Endothelial cell of umbilical vein (primary cell): ENCODE measurements around the gene GIMAP1. TPM values are rescaled to one million over a fixed set of nuclear protein-coding genes. Genes with fewer than 3 reads are reported as not detected.

Source experiments
- BruUV-seq: library from RNA; stranded (reverse); fragments of 400-500 nt; replicated peaks from 2 replicates; lab custom pipeline; 2021; lab: Mats Ljungman, UMichigan
- CTCF ChIA-PET: fragments of 300-600, 350-600 bp; sonication (Branson Sonifier 250); formaldehyde crosslinking; loops from one replicate; lab custom pipeline; 2021; ENCODE audit warnings: antibody characterized with exemption, inconsistent platforms; lab: Charles Lee
- POLR2A ChIA-PET: fragments of 300-600, 350-600 bp; sonication (Branson Sonifier 250); formaldehyde crosslinking; loops from one replicate; lab custom pipeline; 2021; ENCODE audit warnings: antibody characterized with exemption, inconsistent platforms; lab: Charles Lee
- DNase-seq: peaks from one replicate; pipeline ENCODE4 v3.0.0-alpha.2; 2011; ENCODE audit warnings: low read depth, low spot score
- FAIRE-seq: peaks from 2 replicates; lab custom pipeline; 2011; peaks lifted over from hg19 to GRCh38; lab: Jason Lieb, UNC
- H2AFZ ChIP-seq: 2 replicates; pipeline ENCODE4 v1.6.0; 2012; ENCODE audit warnings: low read depth, low read length, control low read depth, inconsistent platforms
- H3K27ac ChIP-seq: 2 replicates; pipeline ENCODE4 v1.5.1; 2011; ENCODE audit warnings: low read depth, mild to moderate bottlenecking, control low read depth, low read length, moderate library complexity; ENCODE audit not compliant: insufficient read depth
- H3K27me3 ChIP-seq, 2 experiments: 2 replicates each; pipeline versions ENCODE4 v1.6.0 to v1.6.1; 2011; ENCODE audit warnings: low read length in 2 of 2, mixed read lengths in 1 of 2; ENCODE audit not compliant: control insufficient read depth in 2 of 2, insufficient read depth in 2 of 2
- H3K36me3 ChIP-seq, 2 experiments: 2 replicates in 1 of 2; 3 replicates in 1 of 2; pipeline ENCODE4 v1.5.1; 2011; ENCODE audit warnings: low read length in 2 of 2, mild to moderate bottlenecking in 1 of 2, moderate library complexity in 1 of 2; ENCODE audit not compliant: control insufficient read depth in 2 of 2, insufficient read depth in 2 of 2; ENCODE audit errors: extremely low read depth in 1 of 2
- H3K4me1 ChIP-seq: 3 replicates; pipeline ENCODE4 v1.5.1; 2011; ENCODE audit warnings: mild to moderate bottlenecking, low read length; ENCODE audit not compliant: control insufficient read depth, insufficient read depth; ENCODE audit errors: extremely low read depth
- H3K4me2 ChIP-seq: 2 replicates; pipeline ENCODE4 v1.6.1; 2011; ENCODE audit warnings: low read length, control low read depth, mixed read lengths; ENCODE audit not compliant: insufficient read depth
- H3K4me3 ChIP-seq, 3 experiments: fragments of 200-600 bp in 1 of 3; sonication (generic), shearing (Covaris generic) in 1 of 3; replicated peaks in 1 of 3; 2 replicates each; pipeline ENCODE4 v1.5.1; 2011 to 2016; ENCODE audit warnings: control low read depth in 3 of 3, low read length in 3 of 3, mild to moderate bottlenecking in 2 of 3, inconsistent platforms in 1 of 3, low read depth in 1 of 3, moderate library complexity in 1 of 3; ENCODE audit not compliant: insufficient read depth in 1 of 3
- H3K79me2 ChIP-seq: 2 replicates; pipeline ENCODE4 v1.6.0; 2012; ENCODE audit warnings: low read length, inconsistent platforms; ENCODE audit not compliant: control insufficient read depth, insufficient read depth
- H3K9ac ChIP-seq: replicated peaks from 2 replicates; pipeline ENCODE3; 2011; ENCODE audit warnings: low read length, control low read depth; ENCODE audit not compliant: insufficient read depth; ENCODE audit errors: extremely low read depth
- H3K9me1 ChIP-seq: replicated peaks from 3 replicates; pipeline ENCODE4 v1.6.0; 2011; ENCODE audit warnings: mild to moderate bottlenecking, low read length; ENCODE audit not compliant: control insufficient read depth, insufficient read depth; ENCODE audit errors: extremely low read depth
- H3K9me3 ChIP-seq: replicated peaks from 2 replicates; pipeline ENCODE4 v1.5.1; 2012; ENCODE audit warnings: low read length, inconsistent platforms; ENCODE audit not compliant: control insufficient read depth, insufficient read depth
- H4K20me1 ChIP-seq: replicated peaks from 2 replicates; pipeline ENCODE3; 2011; ENCODE audit warnings: mild to moderate bottlenecking, low read length; ENCODE audit not compliant: control insufficient read depth, insufficient read depth; ENCODE audit errors: extremely low read depth
- CTCF ChIP-seq, 2 donors: IDR thresholded peaks; 1 replicate in 1 of 2; 2 replicates in 1 of 2; pipeline ENCODE4 v1.5.1; 2011; ENCODE audit warnings: low read length in 2 of 2, mild to moderate bottlenecking in 2 of 2, moderate library complexity in 2 of 2, control low read depth in 1 of 2, inconsistent platforms in 1 of 2, low read depth in 1 of 2; ENCODE audit not compliant: insufficient read depth in 1 of 2; ENCODE audit errors: extremely low read depth in 1 of 2
- EZH2 ChIP-seq: IDR thresholded peaks from 2 replicates; pipeline ENCODE4 v1.6.1; 2012; ENCODE audit warnings: borderline replicate concordance, low read depth, mild to moderate bottlenecking, moderate library complexity, low read length, inconsistent platforms; ENCODE audit not compliant: severe bottlenecking
- FOS ChIP-seq: IDR thresholded peaks from 2 replicates; pipeline ENCODE4 v1.6.1; 2011; ENCODE audit warnings: mild to moderate bottlenecking, low read length, moderate library complexity, borderline replicate concordance; ENCODE audit not compliant: insufficient read depth
- GATA2 ChIP-seq: IDR thresholded peaks from 2 replicates; pipeline ENCODE4 v1.7.0; 2011; ENCODE audit warnings: low read depth, mild to moderate bottlenecking, moderate library complexity, mixed read lengths, low read length; ENCODE audit not compliant: insufficient read length, insufficient read depth
- JUN ChIP-seq: IDR thresholded peaks from 2 replicates; pipeline ENCODE4 v1.6.1; 2011; ENCODE audit warnings: borderline replicate concordance, low read depth; ENCODE audit not compliant: insufficient read length, insufficient read depth
- MAX ChIP-seq: IDR thresholded peaks from 2 replicates; pipeline ENCODE4 v1.6.1; 2011; ENCODE audit not compliant: insufficient read depth, insufficient read length
- MYC ChIP-seq: IDR thresholded peaks from one replicate; pipeline ENCODE4 v1.6.1; 2011; ENCODE audit warnings: mild to moderate bottlenecking, low read depth, low read length
- POLR2A ChIP-seq: IDR thresholded peaks from 2 replicates; pipeline ENCODE4 v1.6.1; 2012; ENCODE audit warnings: low read depth, mild to moderate bottlenecking, control low read depth, low read length
- POLR2AphosphoS5 ChIP-seq: IDR thresholded peaks from 2 replicates; pipeline ENCODE4 v1.6.1; 2012; ENCODE audit warnings: low read depth, mild to moderate bottlenecking, control low read depth, low read length, moderate library complexity; ENCODE audit not compliant: insufficient read depth
- dilution Hi-C: fragments of 300-500 bp; cut with MboI; formaldehyde crosslinking; loops from one replicate; pipeline ENCODE4 v1.15.0; 2019; ENCODE audit warnings: low sequenced_read_pairs; ENCODE audit not compliant: extremely low pct_ligation_motif_present
- intact Hi-C: fragments of 100-400 bp; cut with micrococcal nuclease; formaldehyde crosslinking; loops from one replicate; pipeline ENCODE4 v1.10.0; 2022
- polyA plus RNA-seq, 4 experiments: library from polyadenylated mRNA; depleted of rRNA in 3 of 4; stranded (reverse) in 3 of 4; unstranded in 1 of 4; fragments of >200 nt; gene quantifications; 2 replicates each; pipeline versions ENCODE4 v1.2.1 to v1.2.3, GENCODE V29; 2011 to 2012; ENCODE audit warnings: missing spikeins in 1 of 4
- total RNA-seq: library from RNA; stranded (reverse); gene quantifications from 2 replicates; pipeline ENCODE4 v1.2.3, GENCODE V29; 2021

GIMAP1 gene
- total and polyA plus RNA-seq, 2 donors (not counting 3 experiments of a cell fraction or from before 2014, with no cell fraction given), result 10.0 to 11.9 TPM

- H3K4me2 ChIP-seq, result no peak overlapping the region
- no peaks in the 10 kb centered on the region for H3K79me2 ChIP-seq
- H2AFZ ChIP-seq, result no peak overlapping the region
- no peaks in the 10 kb centered on the region for H4K20me1 ChIP-seq
- CTCF ChIA-PET, result no interaction called here
- dilution Hi-C loops (no loop called here), intact Hi-C loops (loop anchor here (10.0 kb wide), 1 partner anchor 467 kb away; no protein-coding TSS in a partner anchor)
- FAIRE-seq (no peak), DNase-seq (no peak)
- H3K9me1 ChIP-seq, result no peaks in the 10 kb centered on the region
- POLR2A ChIA-PET, result no interaction called here
- H3K9ac ChIP-seq, result no peak overlapping the region
- H3K9me3 ChIP-seq, result no peaks in the 10 kb centered on the region
- BruUV-seq, result no TSS peak
- TF ChIP-seq JUN (no peak), POLR2A (no peak), GATA2 (no peak), MAX (no peak), CTCF (IDR thresholded peaks at IDR 0.05; ENCODE audit: extremely low read depth in 1 of 2, insufficient read depth in 1 of 2, low read depth in 1 of 2, low read length in 2 of 2) (no peak), POLR2AphosphoS5 (no peak), EZH2 (no peak), FOS (no peak), MYC (no peak)
- H3K4me3 ChIP-seq, result no peak overlapping the region
- H3K27ac ChIP-seq, result no peak overlapping the region
- H3K4me1 ChIP-seq, result peaks cover 22% of the 10 kb centered on the region
- H3K27me3 ChIP-seq, result no peaks in the 10 kb centered on the region
- H3K36me3 ChIP-seq, result no peaks in the 10 kb centered on the region
Observed at GRCh38 chr7:150751702-150752101, 35.3 kb downstream of the GIMAP1 start.
